Mesodermal cell (in vitro differentiated cells): Measurements from ENCODE around the gene NCK2.
"Not testable (repeated sequence)": the region's sequence is repeated elsewhere in the genome, so short reads cannot be mapped to it uniquely, and the experiment has no call there.

ENCODE experiments used
- H3K27ac ChIP-seq: 2 replicates; pipeline ENCODE4 v1.7.0; 2013; ENCODE audit warnings: mild to moderate bottlenecking, low read depth, low read length, moderate library complexity; ENCODE audit not compliant: severe bottlenecking
- H3K36me3 ChIP-seq: 2 replicates; pipeline ENCODE4 v1.7.1; 2013; ENCODE audit warnings: mild to moderate bottlenecking, low read length, moderate library complexity; ENCODE audit not compliant: control insufficient read depth, insufficient read depth
- H3K4me1 ChIP-seq: one replicate; pipeline ENCODE4 v1.7.1; 2013; ENCODE audit warnings: mild to moderate bottlenecking, low read length; ENCODE audit not compliant: insufficient read depth, control insufficient read depth, poor library complexity, severe bottlenecking
- H3K4me3 ChIP-seq: 2 replicates; pipeline ENCODE4 v1.7.0; 2013; ENCODE audit warnings: low read length, control low read depth, mild to moderate bottlenecking; ENCODE audit not compliant: insufficient read depth, poor library complexity, severe bottlenecking; ENCODE audit errors: extremely low read depth
- H3K9me3 ChIP-seq: 2 replicates; pipeline ENCODE4 v1.7.1; 2013; ENCODE audit warnings: mild to moderate bottlenecking, low read length, moderate library complexity; ENCODE audit not compliant: control insufficient read depth
- WGBS, 2 experiments: methylation state at CpG; one replicate each; pipeline ENCODE4 v1.1.5; 2013; ENCODE audit warnings: missing lambda C conversion rate in 2 of 2; ENCODE audit not compliant: insufficient coverage in 2 of 2; 5-methylcytosine and 5-hydroxymethylcytosine counted together

NCK2 gene

GRCh38 chr2:105766300-105766866 is 21.7 kb downstream of the NCK2 start:
- Histone ChIP-seq H3K27ac (no peak overlapping the region), H3K9me3 (no peaks in the 10 kb centered on the region), H3K36me3 (peaks cover 39% of the 10 kb centered on the region), H3K4me1 (peaks cover 30% of the 10 kb centered on the region), H3K4me3 (no peak overlapping the region)
- whole genome bisulfite sequencing, 2 experiments, result 93 to 98% methylated on average over 2 to 6 of the region's 7 CpGs

- Histone ChIP-seq H3K4me1 (peaks cover 22% of the 10 kb centered on the region), H3K36me3 (peaks cover 41% of the 10 kb centered on the region), H3K4me3 (no peak overlapping the region), H3K9me3 (no peaks in the 10 kb centered on the region), H3K27ac (no peak overlapping the region)
- 85 to 87% methylated on average over 6 of the region's 6 CpGs for WGBS, 2 experiments
Observed at GRCh38 chr2:105768176-105768575, 23.5 kb downstream of the NCK2 start.

- Histone ChIP-seq H3K9me3 (no peaks in the 10 kb centered on the region), H3K4me3 (no peak overlapping the region), H3K4me1 (peaks cover 22% of the 10 kb centered on the region), H3K27ac (no peak overlapping the region), H3K36me3 (peaks cover 42% of the 10 kb centered on the region)
- 95% methylated on average over 3 of the region's 6 CpGs; no CpG with 5 or more reads in 1 of the 2 experiments for WGBS, 2 experiments
Observed at GRCh38 chr2:105768961-105769452, 24.3 kb downstream of the NCK2 start.

- WGBS, 2 experiments, result 88 to 93% methylated on average over 6 to 8 of the region's 9 CpGs
- Histone ChIP-seq H3K4me1 (peaks cover 22% of the 10 kb centered on the region), H3K4me3 (no peak overlapping the region), H3K36me3 (peaks cover 42% of the 10 kb centered on the region), H3K9me3 (no peaks in the 10 kb centered on the region), H3K27ac (no peak overlapping the region)
Observed at GRCh38 chr2:105769504-105769903, 24.8 kb downstream of the NCK2 start.

GRCh38 chr2:105770149-105770548 is 25.4 kb downstream of the NCK2 start:
- peaks cover 44% of the 10 kb centered on the region for H3K36me3 ChIP-seq
- H3K27ac ChIP-seq, result no peak overlapping the region
- no peaks in the 10 kb centered on the region for H3K9me3 ChIP-seq
- WGBS, 2 experiments, result no CpG with 5 or more reads among the region's 1 CpG
- no peak overlapping the region for H3K4me3 ChIP-seq
- H3K4me1 ChIP-seq, result peaks cover 25% of the 10 kb centered on the region

GRCh38 chr2:105771291-105771690 is 26.6 kb downstream of the NCK2 start:
- peaks cover 41% of the 10 kb centered on the region for H3K36me3 ChIP-seq
- peak overlapping the region; percentile 66 for H3K27ac ChIP-seq
- WGBS, 2 experiments, result 73% methylated on average over 3 of the region's 7 CpGs; no CpG with 5 or more reads in 1 of the 2 experiments
- H3K9me3 ChIP-seq, H3K4me3 ChIP-seq: not testable (repeated sequence)
- peaks cover 31% of the 10 kb centered on the region for H3K4me1 ChIP-seq

GRCh38 chr2:105771836-105772235 is 27.1 kb downstream of the NCK2 start:
- Histone ChIP-seq H3K4me3 (no peak overlapping the region), H3K9me3 (no peaks in the 10 kb centered on the region), H3K36me3 (peaks cover 38% of the 10 kb centered on the region), H3K4me1 (peaks cover 34% of the 10 kb centered on the region), H3K27ac (peak overlapping the region; percentile 66)
- 73 to 84% methylated on average over 7 to 9 of the region's 9 CpGs for WGBS, 2 experiments

- H3K36me3 ChIP-seq, result peaks cover 36% of the 10 kb centered on the region
- 64 to 88% methylated on average over 4 to 5 of the region's 5 CpGs for WGBS, 2 experiments
- H3K4me3 ChIP-seq, result no peak overlapping the region
- peaks cover 34% of the 10 kb centered on the region for H3K4me1 ChIP-seq
- H3K27ac ChIP-seq, result no peak overlapping the region
- H3K9me3 ChIP-seq, result no peaks in the 10 kb centered on the region
Observed at GRCh38 chr2:105772362-105772761, 27.6 kb downstream of the NCK2 start.

GRCh38 chr2:105773568-105773967 is 28.9 kb downstream of the NCK2 start:
- no peak overlapping the region for H3K27ac ChIP-seq
- peaks cover 31% of the 10 kb centered on the region for H3K36me3 ChIP-seq
- H3K9me3 ChIP-seq, result no peaks in the 10 kb centered on the region
- WGBS, 2 experiments, result 88 to 90% methylated on average over 1 to 2 of the region's 2 CpGs
- peaks cover 34% of the 10 kb centered on the region for H3K4me1 ChIP-seq
- H3K4me3 ChIP-seq, result no peak overlapping the region

- no peak overlapping the region for H3K27ac ChIP-seq
- WGBS, 2 experiments, result 83 to 93% methylated on average over 1 to 3 of the region's 4 CpGs
- H3K4me3 ChIP-seq, result no peak overlapping the region
- H3K36me3 ChIP-seq, result peaks cover 31% of the 10 kb centered on the region
- peaks cover 25% of the 10 kb centered on the region for H3K4me1 ChIP-seq
- H3K9me3 ChIP-seq, result no peaks in the 10 kb centered on the region
Observed at GRCh38 chr2:105774781-105775337, 30.1 kb downstream of the NCK2 start.
